Fibroblast of lung (primary cell): Measurements from ENCODE around the gene RGS16.

Experiments
- EZH2 ChIP-seq: IDR thresholded peaks from 2 replicates; pipeline ENCODE4 v1.5.1; 2012; ENCODE audit warnings: low read length, control low read depth, mild to moderate bottlenecking; ENCODE audit errors: missing control alignments
- TF ChIP-seq, protein P1 (sequence below), 2 donors: IDR thresholded peaks in 1 of 2; conservative IDR thresholded peaks in 1 of 2; 1 replicate in 1 of 2; 2 replicates in 1 of 2; pipeline ENCODE4 v1.5.1; 2011 to 2012; ENCODE audit warnings: low read length in 2 of 2, control low read depth in 1 of 2, inconsistent platforms in 1 of 2, low read depth in 1 of 2, mild to moderate bottlenecking in 1 of 2

DNA sequence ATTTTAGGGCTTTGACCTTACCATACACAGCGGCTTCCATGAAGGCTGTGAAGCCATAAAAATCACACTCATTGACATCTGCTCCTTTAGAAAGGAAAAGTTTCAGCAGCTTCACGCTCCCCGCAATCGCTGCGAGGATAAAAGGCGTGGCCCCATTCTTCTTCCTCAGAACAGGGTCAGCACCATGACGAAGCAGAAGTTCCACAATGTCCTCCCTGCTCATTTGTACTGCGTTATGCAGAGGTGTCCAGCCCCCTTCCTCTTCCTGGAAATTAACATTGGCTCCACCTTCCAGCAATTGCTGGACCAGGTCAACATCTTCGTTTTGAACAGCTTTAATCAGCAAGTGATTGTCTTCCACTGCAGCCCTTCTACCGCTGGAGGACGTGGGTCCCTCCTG is 17.8 kb downstream of the RGS16 start:
- TF ChIP-seq, protein P1, sequence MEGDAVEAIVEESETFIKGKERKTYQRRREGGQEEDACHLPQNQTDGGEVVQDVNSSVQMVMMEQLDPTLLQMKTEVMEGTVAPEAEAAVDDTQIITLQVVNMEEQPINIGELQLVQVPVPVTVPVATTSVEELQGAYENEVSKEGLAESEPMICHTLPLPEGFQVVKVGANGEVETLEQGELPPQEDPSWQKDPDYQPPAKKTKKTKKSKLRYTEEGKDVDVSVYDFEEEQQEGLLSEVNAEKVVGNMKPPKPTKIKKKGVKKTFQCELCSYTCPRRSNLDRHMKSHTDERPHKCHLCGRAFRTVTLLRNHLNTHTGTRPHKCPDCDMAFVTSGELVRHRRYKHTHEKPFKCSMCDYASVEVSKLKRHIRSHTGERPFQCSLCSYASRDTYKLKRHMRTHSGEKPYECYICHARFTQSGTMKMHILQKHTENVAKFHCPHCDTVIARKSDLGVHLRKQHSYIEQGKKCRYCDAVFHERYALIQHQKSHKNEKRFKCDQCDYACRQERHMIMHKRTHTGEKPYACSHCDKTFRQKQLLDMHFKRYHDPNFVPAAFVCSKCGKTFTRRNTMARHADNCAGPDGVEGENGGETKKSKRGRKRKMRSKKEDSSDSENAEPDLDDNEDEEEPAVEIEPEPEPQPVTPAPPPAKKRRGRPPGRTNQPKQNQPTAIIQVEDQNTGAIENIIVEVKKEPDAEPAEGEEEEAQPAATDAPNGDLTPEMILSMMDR (conservative IDR thresholded peaks at IDR 0.05 in 1 of 2, IDR thresholded peaks at IDR 0.05 in 1 of 2; ENCODE audit: low read depth in 1 of 2, low read length in 2 of 2), result no peak
- TF ChIP-seq EZH2, result no peak
